AG10803 (cell line): ENCODE measurements around the gene DECR2.

Source experiments
- DNase-seq: peaks from one replicate; pipeline ENCODE4 v3.0.0; 2010; ENCODE audit warnings: low read depth
- H3K4me3 ChIP-seq: 2 replicates; pipeline ENCODE4 v1.5.1; 2011; ENCODE audit warnings: mild to moderate bottlenecking, low read length, control low read depth
- CTCF ChIP-seq: conservative IDR thresholded peaks from 2 replicates; pipeline ENCODE4 v1.5.1; 2011; ENCODE audit warnings: mild to moderate bottlenecking, low read length, control low read depth, inconsistent platforms

Gene DECR2

GRCh38 chr16:444027-444426 lies 42.3 kb downstream of the DECR2 start:
- H3K4me3 ChIP-seq: no peak overlapping the region
- no peak for TF ChIP-seq CTCF
- no peak for DNase-seq

GRCh38 chr16:445566-445965 lies 43.9 kb downstream of the DECR2 start:
- TF ChIP-seq CTCF: no peak
- DNase-seq: no peak
- H3K4me3 ChIP-seq: no peak overlapping the region

GRCh38 chr16:450385-450784 lies 48.7 kb downstream of the DECR2 start:
- no peak for DNase-seq
- H3K4me3 ChIP-seq: no peak overlapping the region
- TF ChIP-seq CTCF: no peak

GRCh38 chr16:450785-451512 lies 49.3 kb downstream of the DECR2 start:
- DNase-seq: no peak
- no peak for TF ChIP-seq CTCF
- no peak overlapping the region for H3K4me3 ChIP-seq

- no peak for TF ChIP-seq CTCF
- H3K4me3 ChIP-seq: no peak overlapping the region
- no peak for DNase-seq
Observed at GRCh38 chr16:454397-454940, 52.8 kb downstream of the DECR2 start.

- DNase-seq: no peak
- H3K4me3 ChIP-seq: no peak overlapping the region
Observed at GRCh38 chr16:455453-455852, 53.8 kb downstream of the DECR2 start.

More at GRCh38 chr16:455453-455852, 53.8 kb downstream of the DECR2 start:
- TF ChIP-seq CTCF: no peak
